ENCODE results near the gene IP6K3. TPM values are rescaled to one million over a fixed set of nuclear protein-coding genes. Genes with fewer than 3 reads are reported as not detected.

Gene IP6K3
- total RNA-seq, 1 donor from 2014 or later, result 0.16 TPM

DNA sequence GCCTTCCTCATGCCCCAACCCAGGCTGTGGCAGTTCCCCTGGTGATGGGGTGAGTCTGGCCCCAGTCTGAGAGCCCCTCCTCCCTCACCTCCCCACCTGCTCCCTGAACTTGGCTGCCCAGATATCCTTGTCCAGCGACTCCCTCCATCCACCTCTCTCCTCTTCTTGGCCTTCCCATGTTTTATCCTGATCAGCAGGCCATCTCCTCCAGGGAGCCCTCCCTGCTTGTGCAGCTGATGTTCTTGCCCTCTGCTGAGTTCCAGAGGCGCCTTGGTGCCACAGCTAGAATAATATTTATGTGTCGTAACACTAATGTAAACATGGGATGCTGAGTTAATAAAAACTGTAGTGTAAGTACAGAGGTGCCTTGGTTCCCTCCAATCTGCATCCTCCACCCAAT lies 10.4 kb upstream of the IP6K3 start:
- TF ChIP-seq, protein P1, sequence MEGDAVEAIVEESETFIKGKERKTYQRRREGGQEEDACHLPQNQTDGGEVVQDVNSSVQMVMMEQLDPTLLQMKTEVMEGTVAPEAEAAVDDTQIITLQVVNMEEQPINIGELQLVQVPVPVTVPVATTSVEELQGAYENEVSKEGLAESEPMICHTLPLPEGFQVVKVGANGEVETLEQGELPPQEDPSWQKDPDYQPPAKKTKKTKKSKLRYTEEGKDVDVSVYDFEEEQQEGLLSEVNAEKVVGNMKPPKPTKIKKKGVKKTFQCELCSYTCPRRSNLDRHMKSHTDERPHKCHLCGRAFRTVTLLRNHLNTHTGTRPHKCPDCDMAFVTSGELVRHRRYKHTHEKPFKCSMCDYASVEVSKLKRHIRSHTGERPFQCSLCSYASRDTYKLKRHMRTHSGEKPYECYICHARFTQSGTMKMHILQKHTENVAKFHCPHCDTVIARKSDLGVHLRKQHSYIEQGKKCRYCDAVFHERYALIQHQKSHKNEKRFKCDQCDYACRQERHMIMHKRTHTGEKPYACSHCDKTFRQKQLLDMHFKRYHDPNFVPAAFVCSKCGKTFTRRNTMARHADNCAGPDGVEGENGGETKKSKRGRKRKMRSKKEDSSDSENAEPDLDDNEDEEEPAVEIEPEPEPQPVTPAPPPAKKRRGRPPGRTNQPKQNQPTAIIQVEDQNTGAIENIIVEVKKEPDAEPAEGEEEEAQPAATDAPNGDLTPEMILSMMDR (IDR thresholded peaks at IDR 0.05; ENCODE audit: unreplicated experiment), result no peak
- H3K27ac Mint-ChIP-seq, result no peak overlapping the region
- H3K27me3 Mint-ChIP-seq (ENCODE audit: low read depth), result no peaks in the 10 kb centered on the region
- H3K9me3 Mint-ChIP-seq, result no peaks in the 10 kb centered on the region
- no peak overlapping the region for H3K4me3 Mint-ChIP-seq
- no peak for DNase-seq (ENCODE audit: low spot score in 2 of 2, unreplicated experiment in 2 of 2)
- peaks cover 24% of the 10 kb centered on the region for H3K4me1 Mint-ChIP-seq
- no peaks in the 10 kb centered on the region for H3K36me3 Mint-ChIP-seq

DNA sequence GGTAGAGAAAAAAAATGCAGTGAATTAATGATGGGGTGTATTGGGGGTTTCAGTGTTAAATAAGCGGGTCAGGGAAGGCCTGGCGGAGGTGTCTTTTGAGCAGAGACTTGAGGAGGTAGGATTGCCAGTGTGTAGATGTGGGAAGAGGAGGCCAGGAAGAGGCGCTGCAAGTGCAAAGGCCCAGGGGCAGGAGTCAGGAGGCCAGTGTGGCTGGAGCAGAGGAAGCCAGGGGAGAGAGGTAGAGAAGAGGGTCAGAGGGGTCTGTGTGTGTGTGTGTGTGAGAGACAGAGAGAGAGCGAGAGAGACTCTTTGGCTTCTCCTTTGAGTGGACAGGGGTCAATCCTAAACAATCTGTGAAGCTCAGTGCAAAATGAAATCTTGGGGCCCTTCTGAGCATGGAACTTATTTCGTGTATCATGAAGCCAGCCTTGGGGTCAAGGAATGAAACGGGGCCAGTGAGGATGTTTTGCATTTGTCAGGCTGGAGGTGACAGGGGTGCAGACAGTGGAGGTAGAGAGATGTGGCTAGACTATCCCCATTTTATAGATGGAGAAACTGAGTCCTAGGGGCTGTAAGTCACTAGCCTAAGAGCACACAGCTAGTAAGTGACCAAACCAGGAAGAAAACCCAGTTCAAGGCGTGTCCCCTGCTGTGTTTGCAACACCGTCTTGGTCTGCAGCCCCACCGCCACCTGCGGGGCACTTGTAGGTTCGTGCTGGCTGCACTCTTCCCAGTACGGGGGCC lies 9.7 kb upstream of the IP6K3 start:
- peaks cover 27% of the 10 kb centered on the region for H3K4me1 Mint-ChIP-seq
- no peak overlapping the region for H3K27ac Mint-ChIP-seq
- H3K4me3 Mint-ChIP-seq, result no peak overlapping the region
- H3K36me3 Mint-ChIP-seq, result no peaks in the 10 kb centered on the region
- no peak for DNase-seq (ENCODE audit: low spot score in 2 of 2, unreplicated experiment in 2 of 2)
- no peaks in the 10 kb centered on the region for H3K27me3 Mint-ChIP-seq (ENCODE audit: low read depth)
- TF ChIP-seq, protein P1 (IDR thresholded peaks at IDR 0.05; ENCODE audit: unreplicated experiment), result no peak
- no peaks in the 10 kb centered on the region for H3K9me3 Mint-ChIP-seq

DNA sequence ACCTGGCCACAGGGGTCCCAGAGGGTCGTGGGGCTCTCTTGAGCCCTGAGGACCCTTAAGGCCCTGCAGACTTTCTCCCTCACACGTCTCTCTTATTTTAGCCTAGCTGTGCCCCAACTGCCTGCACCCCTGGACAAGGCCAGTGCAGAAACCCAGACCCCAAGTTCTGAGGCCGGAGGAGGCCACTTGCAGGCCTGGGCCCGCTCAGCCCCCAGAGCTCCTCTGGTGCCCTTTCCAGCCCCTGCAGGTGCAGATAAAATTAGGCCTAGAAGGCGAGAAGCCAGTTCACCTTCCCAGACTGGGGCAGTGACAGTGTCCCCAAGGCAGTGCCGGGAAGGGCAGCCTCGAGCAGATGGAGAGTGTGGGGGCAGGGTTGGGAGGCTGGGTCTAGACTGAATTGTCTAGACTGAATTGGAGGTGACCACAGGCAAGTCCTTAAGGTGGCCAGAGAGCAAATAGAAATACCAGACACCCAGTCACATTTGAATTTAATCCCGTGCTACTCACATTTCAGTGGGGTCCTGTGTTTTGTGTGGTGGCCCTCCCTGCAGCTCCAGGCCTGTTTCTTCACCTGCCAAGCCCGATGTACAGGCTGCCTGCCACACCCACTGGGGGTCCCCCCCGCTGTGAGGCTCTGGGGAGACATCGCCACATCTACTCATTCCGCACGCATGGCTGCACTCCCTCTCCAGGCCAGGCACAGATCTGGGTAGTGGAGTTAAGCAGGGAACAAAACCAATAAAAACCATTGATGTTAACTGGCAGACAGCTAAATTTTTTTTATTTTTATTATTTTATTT lies 8.6 kb upstream of the IP6K3 start:
- DNase-seq (ENCODE audit: low spot score in 2 of 2, unreplicated experiment in 2 of 2), result no peak
- H3K27ac Mint-ChIP-seq, result no peak overlapping the region
- TF ChIP-seq, protein P1 (IDR thresholded peaks at IDR 0.05; ENCODE audit: unreplicated experiment), result no peak
- H3K4me1 Mint-ChIP-seq, result peaks cover 23% of the 10 kb centered on the region
- no peaks in the 10 kb centered on the region for H3K36me3 Mint-ChIP-seq
- no peak overlapping the region for H3K4me3 Mint-ChIP-seq
- no peaks in the 10 kb centered on the region for H3K9me3 Mint-ChIP-seq
- H3K27me3 Mint-ChIP-seq (ENCODE audit: low read depth), result no peaks in the 10 kb centered on the region

DNA sequence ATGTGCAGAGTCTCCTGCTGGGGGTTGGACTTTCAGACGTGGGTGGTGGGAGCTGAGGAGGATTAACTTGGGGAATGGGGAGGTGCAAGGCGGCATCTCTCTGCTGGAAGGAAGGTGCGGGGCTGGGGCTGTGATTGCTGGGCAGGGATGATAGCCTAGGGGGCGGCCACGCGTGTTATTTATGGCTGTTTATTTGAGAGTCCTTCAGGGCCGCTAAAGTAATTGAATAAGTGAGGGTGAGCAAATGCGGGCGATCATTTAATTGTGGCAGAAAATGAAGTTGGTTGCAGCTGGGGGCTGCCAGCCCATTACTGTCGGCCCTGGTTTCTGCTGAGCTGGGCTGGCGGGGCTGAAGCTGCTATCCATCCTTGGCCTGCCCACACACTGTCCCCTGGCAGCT lies 7.5 kb upstream of the IP6K3 start:
- H3K4me1 Mint-ChIP-seq, result peaks cover 21% of the 10 kb centered on the region
- H3K27ac Mint-ChIP-seq, result no peak overlapping the region
- H3K36me3 Mint-ChIP-seq, result no peaks in the 10 kb centered on the region
- H3K4me3 Mint-ChIP-seq, result no peak overlapping the region
- no peaks in the 10 kb centered on the region for H3K27me3 Mint-ChIP-seq (ENCODE audit: low read depth)
- TF ChIP-seq, protein P1 (IDR thresholded peaks at IDR 0.05; ENCODE audit: unreplicated experiment), result no peak
- no peak for DNase-seq (ENCODE audit: low spot score in 2 of 2, unreplicated experiment in 2 of 2)
- H3K9me3 Mint-ChIP-seq, result no peaks in the 10 kb centered on the region

DNA sequence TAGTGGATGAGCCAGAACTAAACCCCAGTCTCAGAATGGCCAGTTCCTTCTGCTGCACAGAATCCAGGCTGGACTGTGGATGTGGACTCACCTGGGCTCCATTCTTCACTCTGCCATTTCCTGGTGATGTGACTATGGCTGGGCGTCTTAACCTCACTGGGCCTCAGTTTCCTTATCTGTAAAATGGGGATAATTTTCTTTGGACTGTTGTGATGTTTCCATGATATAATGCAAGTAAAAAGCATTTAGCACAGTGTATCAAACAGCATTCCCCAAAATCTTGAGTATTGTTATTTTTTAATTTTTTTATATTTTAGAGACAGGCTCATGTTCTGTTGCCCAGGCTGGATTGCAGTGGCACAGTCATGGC lies 5.9 kb upstream of the IP6K3 start:
- Mint-ChIP-seq H3K27ac (no peak overlapping the region), H3K36me3 (no peaks in the 10 kb centered on the region), H3K27me3 (ENCODE audit: low read depth) (no peaks in the 10 kb centered on the region), H3K4me1 (peaks cover 15% of the 10 kb centered on the region), H3K9me3 (no peaks in the 10 kb centered on the region), H3K4me3 (no peak overlapping the region)
- DNase-seq (ENCODE audit: low spot score in 2 of 2, unreplicated experiment in 2 of 2), result no peak
- TF ChIP-seq, protein P1 (IDR thresholded peaks at IDR 0.05; ENCODE audit: unreplicated experiment), result no peak
